MM.1S (cell line): ENCODE data around the gene HMGA1.

ENCODE experiments used
- CTCF ChIP-seq: fragments of 300-600 bp; sonication (generic); IDR thresholded peaks from 2 replicates; pipeline ENCODE4 v1.5.1; 2016; ENCODE audit warnings: antibody characterized with exemption, low read length, mixed read lengths
- EZH2 ChIP-seq: fragments of 300-600 bp; sonication (generic); optimal IDR thresholded peaks from 2 replicates; pipeline ENCODE3; 2017; ENCODE audit warnings: low read depth, mild to moderate bottlenecking, antibody characterized with exemption, low read length, mixed read lengths
- EZH2phosphoT487 ChIP-seq: fragments of 300-600 bp; sonication (generic); IDR thresholded peaks from 2 replicates; pipeline ENCODE4 v1.6.1; 2018; ENCODE audit warnings: antibody characterized with exemption, low read length

- TF ChIP-seq CTCF (no peak), EZH2 (no peak), EZH2phosphoT487 (no peak)
Measured at GRCh38 chr6:34194772-34195171, 41.9 kb upstream of the HMGA1 start.
